GM19240 (cell line): ENCODE results near the gene CEP131.

Experiments used
- DNase-seq: peaks from one replicate; pipeline ENCODE4 v3.0.0; 2011; ENCODE audit warnings: low spot score; ENCODE audit not compliant: insufficient read length

Gene CEP131

DNA sequence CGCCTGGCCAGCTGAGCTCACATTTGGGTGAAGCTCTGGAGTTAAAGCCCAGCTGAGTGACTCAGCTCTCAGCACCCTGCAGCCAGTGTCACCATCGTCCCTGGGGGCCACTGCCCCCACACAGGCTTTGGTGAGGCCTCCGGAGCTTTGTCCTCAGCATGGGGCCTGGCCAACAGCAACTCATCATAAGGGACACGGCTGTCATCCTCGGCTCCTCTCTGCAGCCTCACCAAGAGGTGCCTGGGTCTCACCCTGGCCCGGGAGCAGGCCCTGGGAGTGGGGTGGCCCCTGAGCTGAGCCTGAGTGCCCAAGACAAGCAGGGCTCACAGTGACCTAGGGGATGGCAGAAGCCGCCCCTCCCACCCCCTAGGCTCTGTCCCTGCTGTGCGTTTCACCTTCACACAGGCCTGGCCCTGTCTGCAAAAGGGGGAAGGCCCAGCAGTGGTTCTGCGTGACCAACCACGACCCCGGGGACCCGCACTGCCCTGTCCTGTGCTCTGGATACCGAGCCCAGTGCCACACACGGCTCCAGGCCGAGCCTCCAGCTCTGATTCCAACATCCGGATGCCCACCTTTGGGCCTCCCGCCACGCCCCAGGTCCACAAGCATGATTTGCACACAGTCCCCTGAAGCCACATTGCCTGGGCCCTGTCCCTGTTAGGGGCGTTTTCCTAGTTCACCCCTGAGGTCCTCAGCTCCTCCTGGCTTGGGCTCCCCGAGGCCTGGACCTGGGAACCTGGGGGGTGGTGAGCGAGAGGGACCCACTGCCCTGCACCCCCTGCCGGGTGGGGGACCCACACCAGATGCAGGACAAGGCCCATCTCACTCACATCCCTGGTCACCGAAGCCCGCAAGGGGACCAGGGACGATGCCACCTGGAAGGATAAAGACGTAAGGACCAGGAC, 34.9 kb downstream of the CEP131 start:
- DNase-seq, result no peak

DNA sequence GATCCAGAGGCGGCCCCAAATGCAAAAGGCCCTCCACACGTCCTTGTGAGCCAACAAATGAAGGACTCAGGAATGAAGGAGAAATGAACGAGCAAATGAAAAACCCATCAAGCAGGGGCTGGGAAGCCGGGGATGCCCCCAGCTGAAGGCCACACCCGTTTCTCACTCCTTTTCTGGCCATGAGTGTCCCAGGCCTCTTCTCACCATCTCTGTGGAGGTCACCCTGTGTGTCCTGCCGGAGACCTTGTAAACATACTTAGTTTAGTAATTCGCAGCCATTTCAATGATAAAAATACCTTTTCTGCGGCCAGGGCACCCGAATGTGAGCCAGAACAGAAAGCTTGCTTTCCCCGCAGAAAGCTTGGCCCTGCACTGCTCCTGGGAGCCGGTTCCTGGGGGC, 35.6 kb downstream of the CEP131 start:
- no peak for DNase-seq

DNA sequence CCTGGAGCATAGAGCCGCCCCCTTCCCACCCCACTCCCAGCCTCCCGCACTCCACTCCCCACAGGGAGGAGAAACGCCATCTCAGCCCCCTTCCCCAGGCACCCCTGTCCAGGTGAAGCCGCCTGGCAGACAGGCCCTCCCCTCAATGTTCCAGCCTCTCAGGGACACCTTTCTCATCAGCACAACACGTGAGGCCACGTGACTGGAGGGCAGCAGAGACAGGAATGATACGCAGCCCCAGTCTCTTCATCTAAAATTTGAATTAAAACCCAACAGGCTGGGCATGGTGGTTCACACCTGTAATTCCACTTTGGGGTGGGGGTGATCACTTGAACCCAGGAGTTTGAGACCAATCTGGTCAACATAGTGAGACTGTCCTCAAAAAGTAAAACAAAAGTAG, 36.6 kb downstream of the CEP131 start:
- no peak for DNase-seq

DNA sequence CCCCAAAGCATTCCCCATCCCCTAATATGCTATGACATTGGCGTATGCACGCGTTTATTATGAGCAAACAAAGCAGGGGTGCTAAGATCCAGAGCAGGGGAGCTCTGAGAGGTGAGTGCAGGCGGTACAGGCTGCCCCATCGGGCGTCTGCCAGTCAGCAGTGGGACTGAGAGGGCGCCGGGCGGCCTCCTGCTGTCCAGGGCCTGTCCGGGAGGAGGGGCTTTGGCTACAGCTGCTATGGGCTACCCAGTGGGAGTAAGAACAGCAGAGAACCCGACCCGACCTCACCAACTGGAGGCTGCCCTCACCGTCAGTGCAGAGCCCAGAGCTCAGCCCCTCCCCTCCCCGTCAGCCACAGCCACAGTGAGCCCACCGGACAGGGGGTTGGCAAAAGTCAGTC, 38.2 kb downstream of the CEP131 start:
- DNase-seq, result no peak

DNA sequence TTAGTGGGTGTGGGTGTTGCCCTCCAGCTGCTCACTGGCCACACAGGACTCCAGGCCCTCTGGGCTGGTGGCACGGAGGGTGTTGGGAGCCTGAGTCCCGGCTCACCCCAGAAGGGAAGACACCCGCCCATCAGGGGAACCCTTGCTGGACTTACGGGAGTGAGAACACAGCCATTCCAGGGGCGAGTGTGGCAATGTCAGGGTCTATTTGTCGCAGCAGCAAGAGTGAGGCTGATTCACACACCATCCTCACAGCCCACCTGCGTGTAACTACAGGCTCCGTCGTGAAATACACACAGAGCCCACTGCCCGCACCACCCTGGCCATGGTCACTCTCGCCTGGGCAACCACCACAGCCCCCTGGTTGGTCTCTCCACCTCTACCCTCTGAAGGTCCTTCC, 39.0 kb downstream of the CEP131 start:
- no peak for DNase-seq

DNA sequence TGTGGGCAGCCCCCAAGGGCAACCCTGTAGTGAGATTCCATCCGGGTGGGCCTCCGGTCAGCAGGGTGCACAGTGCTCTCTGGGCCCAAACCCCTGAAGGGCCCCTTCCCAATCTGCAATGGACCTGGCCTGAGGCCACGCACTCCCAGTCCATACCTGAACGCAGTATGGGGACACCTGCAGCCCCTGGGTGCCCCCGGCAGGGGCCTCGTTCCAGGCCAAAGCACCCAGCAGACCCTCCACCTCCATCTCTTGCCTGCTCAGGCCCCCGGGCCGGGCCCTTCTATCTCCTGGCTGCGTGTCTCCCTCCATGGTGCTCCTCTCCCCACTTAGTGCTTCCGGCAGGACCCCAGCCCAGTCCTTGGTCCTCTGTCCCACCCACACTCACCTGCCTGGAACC, 39.4 kb downstream of the CEP131 start:
- DNase-seq, result no peak

DNA sequence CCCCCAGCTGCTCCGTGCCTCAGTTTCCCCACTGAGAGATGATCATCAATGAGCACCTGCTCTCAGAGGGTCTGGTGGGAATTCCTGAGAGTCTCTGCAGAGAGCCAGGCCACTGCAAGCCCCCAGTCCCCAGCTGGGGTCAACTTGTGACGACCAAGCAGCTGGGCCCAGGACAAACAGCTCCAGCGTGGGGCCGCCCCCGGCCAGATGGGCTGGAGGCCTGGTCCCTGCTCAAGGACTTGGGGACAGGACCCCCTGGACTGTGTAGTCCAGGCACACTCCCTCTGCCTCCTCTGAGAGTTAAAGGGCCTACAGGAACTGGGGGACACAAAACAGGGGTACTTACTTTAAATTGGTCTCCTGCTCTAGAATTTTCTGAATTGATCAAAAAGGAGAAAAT, 40.2 kb downstream of the CEP131 start:
- DNase-seq, result no peak

DNA sequence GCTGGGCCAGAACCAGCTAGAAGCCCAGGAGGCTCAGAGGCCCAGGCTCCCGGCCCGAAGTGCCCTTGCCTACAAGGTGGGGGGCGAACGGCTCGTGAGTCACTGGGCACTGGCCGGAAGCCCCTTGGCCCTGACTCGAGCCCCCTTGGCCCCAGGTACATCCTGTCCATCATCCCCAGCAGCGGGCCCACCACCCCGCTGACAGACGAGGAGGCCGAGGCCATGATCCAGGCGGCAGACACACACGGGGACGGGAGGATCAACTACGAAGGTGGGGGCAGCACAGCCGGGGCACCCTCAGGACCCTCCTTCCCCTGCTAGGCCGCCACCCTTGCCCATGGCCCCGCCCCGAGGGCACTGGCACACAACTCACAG, 41.0 kb downstream of the CEP131 start:
- DNase-seq, result no peak

DNA sequence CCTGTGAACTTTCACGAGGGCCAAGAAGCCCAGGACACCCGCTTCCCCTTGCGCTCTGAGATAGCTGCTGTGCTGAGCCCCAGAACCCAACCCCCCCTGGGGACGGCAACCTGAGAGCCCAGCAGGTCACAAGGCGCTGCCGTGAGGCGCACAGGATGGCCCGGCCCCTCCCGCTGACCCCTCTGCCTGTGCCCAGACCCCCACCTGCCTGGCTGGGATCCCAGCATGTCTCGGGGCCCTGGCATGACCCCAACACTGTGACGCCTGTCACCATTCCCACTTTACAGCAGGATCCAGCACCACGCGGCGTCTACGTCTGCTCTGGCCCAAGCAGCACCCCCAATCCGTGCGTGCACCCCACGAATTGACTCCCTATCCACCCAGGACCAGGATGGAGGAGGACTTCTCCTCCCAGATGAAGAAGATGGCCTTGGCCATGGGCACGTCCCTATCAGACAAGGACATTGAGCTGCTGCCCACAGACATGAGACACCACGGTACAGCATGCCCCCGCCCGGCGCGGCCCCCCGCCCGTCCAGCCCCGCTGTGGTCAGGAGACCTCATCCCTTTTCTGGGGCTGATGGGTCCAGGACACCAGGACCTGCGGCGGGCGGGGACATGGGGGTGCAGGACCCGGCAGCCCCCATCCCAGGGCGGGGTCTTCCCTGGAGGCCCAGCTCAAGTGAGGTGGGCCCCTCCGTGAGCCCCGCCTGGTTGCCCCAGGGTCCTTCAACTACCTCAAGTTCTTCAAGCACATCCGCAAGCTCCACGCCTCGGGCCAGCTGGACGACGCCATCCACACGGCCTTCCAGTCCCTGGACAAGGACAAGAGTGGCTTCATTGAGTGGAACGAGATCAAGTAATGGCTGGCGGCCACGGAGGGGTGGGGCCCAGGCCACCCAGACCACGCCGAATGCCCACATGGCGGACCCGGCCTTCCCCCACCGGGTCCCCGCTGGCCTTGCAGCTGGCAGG, 41.6 kb downstream of the CEP131 start:
- no peak for DNase-seq

DNA sequence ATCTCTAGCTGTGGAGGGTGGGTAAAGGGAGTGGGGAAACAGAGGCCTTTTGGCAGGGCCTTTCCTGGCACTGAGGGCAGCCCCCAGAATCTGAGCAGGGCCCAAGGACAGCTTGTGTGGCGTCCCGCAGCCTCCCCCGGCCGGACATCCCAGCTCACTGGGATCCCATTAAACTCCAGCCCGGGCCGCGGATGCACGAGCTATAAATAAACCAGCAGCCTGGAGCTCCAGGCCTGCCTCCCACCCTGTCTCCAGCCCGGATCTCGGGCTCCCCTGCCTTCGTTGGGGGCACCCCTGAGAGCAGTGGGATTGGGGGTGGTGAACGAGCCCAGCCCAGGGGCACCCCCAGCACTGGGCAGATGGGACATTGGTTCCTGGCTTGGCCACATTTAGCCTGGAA, 42.9 kb downstream of the CEP131 start:
- DNase-seq, result no peak

DNA sequence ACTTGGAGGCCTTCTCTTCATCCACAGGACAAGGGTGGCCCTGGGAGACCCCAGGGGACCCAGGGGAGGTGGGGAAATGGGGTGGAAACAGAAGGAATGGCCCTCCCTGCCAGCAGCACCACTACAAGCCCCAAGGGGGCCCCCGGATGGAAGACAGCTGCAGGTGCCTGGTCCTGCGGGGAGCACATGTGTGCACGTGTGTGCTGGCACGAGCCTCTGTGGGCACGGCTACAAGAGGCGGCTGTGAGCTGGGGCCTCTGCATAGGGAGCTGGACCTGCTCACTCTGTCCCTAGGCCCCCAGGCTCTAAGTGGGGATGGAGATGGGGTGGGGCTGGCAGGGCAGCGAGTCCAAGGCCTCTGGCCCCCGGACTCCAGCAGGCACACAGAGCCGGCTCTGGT, 43.5 kb downstream of the CEP131 start:
- no peak for DNase-seq

DNA sequence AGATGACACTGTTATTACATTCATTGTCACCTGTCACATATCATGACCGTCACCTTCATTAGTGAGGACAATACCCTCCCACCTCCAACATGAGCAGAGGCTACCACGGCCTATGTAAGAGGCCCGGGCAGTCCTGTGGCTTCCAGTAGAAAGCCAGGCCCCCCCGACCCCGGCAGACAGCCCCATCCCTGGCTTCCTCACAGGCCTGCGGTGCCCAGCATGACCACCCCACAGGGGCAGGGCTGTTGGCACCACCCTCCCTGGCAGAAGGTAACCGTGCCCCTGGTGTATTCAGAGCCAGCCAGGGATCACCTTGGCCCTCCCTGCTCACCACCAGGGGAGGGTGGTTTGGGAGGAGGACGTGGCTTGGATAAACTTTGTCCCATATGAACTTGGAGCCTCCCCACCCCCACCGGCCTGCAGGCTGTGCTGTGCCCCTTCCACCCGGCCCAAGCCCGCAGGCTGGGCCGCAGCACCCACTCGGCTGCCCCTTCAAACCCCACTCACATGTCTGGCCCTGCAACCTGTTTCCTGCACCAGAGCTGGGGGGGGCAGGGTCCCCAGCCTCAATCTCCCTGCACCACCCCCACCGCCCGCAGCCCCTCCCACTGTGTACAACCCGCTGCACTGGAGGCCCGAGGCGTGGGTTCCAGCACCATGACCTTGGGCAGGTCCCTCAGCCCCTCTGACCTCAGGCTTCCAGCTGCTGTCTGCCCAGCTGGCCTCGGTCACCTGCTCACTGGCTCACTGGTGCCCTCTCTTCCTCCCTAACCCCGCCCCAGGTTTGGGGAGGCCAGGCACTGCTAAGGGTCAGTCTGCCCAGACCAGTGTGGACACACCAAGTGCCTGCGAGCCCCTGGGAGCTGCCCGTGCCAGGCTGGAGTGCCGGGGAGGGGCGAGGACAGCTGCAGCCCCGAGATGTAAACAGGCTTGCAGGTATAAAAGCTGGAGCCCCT, 44.4 kb downstream of the CEP131 start:
- no peak for DNase-seq

DNA sequence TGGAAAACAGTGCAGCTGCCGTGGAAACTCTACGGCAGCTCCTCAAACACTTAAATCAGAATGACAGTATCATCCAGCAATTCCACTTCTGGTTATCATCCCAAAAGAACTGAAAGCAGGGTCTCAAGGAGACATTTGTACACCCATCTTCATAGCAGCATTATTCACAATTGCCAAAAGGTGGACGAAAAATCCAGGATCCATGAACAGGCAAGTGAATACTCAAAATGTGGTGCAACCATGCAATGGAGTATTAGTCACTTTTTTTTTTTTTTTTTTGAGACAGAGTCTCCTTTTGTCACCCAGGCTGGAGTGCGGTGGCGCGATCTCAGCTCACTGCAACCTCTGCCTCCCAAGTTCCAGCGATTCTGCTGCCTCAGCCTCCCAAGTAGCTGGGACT, 46.1 kb downstream of the CEP131 start:
- DNase-seq, result no peak

DNA sequence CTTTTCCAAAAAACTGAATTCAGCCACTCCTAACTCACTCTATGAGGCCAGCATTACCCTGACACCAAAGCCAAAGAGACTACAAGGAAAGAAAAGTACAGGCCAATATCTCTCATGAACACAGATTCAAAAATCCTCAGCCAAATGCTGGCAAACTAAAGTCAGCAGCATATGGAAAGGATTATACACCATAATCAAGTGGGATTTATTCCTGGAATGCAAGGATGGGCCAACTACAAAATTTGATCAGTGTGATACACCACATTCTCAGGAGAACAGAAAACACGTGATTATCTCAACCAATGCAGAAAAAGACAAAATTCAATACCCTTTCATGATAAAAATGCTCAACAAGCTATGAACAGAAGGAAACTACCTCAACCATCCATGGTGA, 49.0 kb downstream of the CEP131 start:
- no peak for DNase-seq

DNA sequence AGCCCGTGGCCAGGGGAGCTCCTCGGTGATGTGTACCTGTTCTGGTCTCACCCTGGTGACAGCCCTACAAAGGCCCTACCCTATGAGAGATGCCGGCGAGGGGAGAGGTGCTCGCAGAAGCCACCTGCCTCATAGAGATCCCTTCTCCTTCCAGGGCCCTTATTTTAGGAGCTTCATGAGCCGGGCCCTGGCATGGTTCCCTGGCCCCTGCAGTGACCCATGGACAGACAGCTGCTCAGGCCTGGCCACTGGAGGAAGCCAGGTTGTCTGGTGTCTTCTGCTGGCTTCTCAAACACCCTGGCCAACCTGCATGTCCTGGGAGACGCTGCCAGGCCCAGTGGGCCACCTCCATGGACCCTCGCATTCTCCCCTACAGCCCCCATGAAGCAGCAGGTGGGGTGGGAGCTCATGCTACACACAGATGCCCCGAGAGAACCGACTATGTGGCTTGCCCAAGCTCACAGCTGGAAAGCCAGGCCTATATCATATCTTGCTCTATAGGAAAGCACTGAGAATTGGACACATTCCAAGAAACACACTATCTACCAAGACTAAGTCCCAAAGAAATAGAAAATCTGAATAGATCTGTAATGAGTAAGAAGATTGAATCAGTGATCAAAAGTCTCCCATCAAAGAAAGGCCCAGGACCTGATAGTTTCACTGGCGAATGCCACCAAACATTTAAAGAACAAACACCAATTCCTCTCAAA, 49.6 kb downstream of the CEP131 start:
- no peak for DNase-seq

DNA sequence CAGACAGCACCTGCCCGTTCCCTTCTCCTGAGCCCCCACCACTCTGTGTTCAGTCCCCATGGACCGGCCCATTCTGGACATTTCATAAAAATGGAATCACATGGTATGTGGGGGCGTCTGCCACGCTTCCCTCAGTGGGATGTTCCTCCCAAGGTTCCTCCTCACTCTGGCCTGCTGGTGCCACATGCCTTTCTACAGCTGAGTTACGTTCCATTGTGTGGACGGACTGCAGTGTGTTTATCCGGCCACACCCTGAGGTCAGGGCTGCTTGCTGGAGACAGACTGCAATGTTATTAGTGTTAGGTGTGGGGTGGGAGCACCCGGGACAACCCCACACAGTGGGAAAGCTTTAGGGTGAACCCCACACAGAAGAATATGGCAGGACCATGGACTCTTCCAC, 50.8 kb downstream of the CEP131 start:
- DNase-seq, result no peak

DNA sequence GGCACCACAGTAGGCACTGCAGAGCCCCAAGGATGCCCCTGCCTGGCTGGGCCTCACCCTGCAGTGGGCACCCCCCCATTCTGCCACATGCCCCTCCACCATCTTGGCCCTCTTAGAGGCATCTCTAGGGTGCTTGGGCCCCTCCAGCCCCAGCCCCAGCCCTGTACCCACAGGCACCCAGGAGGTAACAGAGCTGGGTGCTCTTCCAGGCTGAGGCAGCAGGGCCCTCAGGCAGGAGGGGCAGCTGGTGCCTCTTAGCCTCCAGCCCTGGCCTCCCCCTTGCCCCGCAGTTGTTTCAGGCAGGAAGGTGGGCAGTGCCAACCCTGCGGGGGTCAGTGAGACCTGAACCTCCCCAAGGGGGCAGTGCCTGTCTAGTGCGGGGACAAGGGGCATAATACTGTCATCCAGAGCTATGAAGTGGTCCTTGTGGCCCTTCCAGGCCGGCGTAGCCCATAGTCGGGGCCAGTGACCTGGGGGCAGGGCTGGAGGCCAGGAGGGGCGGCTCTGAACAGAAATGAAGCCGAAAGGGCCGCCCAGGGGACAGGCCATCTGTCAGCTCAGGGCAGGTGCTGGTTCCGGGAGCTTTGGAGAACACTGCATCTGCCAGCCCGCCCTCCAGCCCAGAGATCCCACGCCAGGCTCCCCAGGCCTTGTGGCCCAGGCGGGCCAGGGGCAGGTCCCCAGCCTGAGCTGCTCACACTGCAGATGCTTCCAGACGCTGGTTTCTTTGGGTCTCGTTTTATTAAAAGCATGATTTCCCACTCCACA, 51.9 kb downstream of the CEP131 start:
- no peak for DNase-seq

DNA sequence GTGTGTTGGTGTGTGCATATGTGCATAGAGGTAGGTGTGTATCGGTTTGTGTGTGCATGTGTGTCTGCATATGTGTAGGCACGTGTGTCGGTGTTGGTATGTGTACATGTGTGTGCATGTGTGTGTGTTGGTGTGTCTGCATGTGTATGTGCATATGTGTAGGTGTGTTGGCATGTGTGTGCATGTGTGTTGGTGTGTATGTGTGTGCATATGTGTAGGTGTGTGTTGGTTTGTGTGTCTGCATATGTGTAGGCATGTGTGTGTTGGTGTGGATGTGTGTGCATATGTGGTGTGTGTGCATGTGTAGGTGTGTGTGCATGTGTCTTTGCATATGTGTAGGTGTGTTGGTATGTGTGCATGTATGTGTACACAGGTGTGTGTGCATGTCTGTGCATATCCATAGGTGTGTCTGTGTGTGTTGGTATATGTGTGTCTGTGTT, 52.9 kb downstream of the CEP131 start:
- no peak for DNase-seq

DNA sequence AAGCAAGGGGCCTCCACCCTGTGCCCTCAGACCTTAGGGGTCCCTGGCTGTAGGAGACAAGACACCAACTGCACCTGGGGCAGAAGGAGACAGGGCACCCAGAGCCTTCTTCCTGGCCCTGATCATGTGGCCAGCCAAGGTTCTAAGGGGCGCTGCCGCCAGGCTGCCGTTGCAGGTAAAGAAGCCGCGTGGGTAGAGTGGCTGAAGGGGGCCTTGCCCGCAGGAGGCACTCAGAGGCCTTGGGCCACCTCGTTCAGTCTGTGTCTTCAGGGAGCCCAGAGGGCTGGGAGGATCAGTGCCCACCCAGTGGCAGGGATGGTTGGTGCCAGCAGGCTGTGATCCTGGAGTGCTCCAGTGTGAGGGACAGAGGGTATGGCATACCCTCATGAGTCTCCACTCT, 55.1 kb downstream of the CEP131 start:
- no peak for DNase-seq

DNA sequence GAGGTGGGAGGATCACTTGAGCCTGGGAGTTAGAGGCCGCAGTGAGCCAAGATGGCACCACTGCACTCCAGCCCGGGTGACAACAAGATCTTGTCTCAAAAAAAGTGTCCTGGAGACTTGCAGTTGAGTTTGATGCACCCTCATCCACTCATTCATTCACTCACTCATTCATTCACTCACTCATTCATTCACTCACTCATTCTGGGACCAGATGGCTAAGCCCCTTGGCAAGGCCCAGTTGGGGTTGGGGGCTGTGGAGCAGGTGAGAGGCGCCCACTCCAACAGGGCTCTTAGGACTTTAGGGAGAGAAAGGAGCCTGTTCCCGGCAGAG, 55.6 kb downstream of the CEP131 start:
- DNase-seq, result no peak
